ENCODE data around the gene CHD3.
A peak's percentile ranks its signal among the peaks of the same experiment; 100 is the strongest.
"Not testable (repeated sequence)": the region's sequence is repeated elsewhere in the genome, so short reads cannot be mapped to it uniquely, and the experiment has no call there.

The CHD3 gene

DNA sequence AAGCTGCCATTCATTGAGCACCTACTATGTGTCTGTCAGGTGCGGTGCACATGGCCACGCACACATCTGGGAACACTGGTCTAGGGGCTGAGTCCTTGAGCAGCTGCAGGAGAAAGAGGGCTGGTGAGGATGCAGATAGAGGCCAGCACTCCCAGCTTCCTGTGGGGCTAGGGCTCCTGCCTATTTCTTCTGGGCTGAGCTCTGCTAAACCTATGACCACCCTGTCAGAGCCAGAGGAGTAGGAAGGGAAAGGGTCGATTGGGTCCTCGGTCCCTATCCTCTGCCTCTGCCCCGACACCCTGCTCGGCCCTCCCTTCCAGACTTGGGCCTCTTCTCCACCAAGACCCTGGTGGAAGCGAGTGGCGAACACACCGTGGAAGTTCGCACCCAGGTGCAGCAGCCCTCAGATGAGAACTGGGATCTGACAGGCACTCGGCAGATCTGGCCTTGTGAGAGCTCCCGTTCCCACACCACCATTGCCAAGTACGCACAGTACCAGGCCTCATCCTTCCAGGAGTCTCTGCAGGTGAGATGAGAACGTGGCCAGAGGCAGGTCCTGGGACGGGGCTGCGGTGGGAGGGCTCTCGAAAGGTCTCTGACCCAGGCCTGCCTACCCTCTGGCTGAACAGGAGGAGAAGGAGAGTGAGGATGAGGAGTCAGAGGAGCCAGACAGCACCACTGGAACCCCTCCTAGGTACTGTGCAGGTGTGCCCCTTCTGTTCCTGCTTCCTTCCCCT is 37.7 kb upstream of the CHD3 start:
- no peak for DNase-seq

DNA sequence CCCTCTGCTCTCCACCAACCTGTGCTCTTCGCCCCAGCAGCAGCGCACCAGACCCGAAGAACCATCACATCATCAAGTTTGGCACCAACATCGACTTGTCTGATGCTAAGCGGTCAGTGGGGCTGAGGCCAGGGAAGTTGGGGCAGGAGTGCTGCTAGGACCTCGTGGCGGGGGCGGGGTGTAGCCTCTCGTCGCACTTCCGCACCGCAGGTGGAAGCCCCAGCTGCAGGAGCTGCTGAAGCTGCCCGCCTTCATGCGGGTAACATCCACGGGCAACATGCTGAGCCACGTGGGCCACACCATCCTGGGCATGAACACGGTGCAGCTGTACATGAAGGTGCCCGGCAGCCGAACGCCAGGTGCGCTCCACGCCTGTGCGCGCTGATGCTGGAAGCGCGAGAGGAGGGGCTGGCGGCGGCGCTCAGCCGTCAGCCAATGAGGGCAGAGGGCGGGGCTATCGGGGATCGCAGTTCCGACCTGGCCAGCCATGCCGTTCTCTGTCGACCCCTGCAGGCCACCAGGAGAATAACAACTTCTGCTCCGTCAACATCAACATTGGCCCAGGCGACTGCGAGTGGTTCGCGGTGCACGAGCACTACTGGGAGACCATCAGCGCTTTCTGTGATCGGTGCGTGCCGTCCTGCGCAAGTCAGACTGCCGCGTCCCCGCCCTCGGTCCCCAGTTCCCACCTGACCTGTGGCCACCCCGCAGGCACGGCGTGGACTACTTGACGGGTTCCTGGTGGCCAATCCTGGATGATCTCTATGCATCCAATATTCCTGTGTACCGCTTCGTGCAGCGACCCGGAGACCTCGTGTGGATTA is 36.9 kb upstream of the CHD3 start:
- DNase-seq, result peak; percentile 95

DNA sequence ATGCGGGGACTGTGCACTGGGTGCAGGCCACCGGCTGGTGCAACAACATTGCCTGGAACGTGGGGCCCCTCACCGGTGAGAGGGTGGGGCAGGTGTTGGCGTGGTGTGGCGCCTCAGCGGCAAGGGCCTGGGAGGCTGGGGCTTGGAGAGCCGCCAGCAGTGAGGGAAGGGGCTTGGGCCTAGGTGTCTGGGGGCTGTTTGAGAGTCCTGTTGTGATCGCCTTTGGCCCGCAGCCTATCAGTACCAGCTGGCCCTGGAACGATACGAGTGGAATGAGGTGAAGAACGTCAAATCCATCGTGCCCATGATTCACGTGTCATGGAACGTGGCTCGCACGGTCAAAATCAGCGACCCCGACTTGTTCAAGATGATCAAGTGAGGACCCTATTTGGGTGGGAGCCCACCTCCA is 36.3 kb upstream of the CHD3 start:
- no peak for DNase-seq

DNA sequence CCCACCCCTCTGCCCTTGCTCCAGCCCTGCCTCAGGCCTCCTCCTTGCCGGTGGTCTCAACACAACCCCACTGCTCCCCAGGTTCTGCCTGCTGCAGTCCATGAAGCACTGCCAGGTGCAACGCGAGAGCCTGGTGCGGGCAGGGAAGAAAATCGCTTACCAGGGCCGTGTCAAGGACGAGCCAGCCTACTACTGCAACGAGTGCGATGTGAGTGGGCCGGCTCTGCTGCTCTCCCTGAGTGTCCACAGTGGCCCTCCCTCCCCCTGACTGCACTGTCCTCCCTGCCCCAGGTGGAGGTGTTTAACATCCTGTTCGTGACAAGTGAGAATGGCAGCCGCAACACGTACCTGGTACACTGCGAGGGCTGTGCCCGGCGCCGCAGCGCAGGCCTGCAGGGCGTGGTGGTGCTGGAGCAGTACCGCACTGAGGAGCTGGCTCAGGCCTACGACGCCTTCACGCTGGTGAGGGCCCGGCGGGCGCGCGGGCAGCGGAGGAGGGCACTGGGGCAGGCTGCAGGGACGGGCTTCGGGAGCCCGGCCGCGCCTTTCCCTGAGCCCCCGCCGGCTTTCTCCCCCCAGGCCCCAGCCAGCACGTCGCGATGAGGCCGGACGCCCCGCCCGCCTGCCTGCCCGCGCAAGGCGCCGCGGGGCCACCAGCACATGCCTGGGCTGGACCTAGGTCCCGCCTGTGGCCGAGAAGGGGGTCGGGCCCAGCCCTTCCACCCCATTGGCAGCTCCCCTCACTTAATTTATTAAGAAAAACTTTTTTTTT is 35.5 kb upstream of the CHD3 start:
- no peak for DNase-seq

DNA sequence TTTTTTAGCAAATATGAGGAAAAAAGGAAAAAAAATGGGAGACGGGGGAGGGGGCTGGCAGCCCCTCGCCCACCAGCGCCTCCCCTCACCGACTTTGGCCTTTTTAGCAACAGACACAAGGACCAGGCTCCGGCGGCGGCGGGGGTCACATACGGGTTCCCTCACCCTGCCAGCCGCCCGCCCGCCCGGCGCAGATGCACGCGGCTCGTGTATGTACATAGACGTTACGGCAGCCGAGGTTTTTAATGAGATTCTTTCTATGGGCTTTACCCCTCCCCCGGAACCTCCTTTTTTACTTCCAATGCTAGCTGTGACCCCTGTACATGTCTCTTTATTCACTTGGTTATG is 34.9 kb upstream of the CHD3 start:
- no peak for DNase-seq

DNA sequence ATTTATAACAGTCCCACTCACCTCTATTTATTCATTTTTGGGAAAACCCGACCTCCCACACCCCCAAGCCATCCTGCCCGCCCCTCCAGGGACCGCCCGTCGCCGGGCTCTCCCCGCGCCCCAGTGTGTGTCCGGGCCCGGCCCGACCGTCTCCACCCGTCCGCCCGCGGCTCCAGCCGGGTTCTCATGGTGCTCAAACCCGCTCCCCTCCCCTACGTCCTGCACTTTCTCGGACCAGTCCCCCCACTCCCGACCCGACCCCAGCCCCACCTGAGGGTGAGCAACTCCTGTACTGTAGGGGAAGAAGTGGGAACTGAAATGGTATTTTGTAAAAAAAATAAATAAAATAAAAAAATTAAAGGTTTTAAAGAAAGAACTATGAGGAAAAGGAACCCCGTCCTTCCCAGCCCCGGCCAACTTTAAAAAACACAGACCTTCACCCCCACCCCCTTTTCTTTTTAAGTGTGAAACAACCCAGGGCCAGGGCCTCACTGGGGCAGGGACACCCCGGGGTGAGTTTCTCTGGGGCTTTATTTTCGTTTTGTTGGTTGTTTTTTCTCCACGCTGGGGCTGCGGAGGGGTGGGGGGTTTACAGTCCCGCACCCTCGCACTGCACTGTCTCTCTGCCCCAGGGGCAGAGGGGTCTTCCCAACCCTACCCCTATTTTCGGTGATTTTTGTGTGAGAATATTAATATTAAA is 34.4 kb upstream of the CHD3 start:
- no peak for DNase-seq

DNA sequence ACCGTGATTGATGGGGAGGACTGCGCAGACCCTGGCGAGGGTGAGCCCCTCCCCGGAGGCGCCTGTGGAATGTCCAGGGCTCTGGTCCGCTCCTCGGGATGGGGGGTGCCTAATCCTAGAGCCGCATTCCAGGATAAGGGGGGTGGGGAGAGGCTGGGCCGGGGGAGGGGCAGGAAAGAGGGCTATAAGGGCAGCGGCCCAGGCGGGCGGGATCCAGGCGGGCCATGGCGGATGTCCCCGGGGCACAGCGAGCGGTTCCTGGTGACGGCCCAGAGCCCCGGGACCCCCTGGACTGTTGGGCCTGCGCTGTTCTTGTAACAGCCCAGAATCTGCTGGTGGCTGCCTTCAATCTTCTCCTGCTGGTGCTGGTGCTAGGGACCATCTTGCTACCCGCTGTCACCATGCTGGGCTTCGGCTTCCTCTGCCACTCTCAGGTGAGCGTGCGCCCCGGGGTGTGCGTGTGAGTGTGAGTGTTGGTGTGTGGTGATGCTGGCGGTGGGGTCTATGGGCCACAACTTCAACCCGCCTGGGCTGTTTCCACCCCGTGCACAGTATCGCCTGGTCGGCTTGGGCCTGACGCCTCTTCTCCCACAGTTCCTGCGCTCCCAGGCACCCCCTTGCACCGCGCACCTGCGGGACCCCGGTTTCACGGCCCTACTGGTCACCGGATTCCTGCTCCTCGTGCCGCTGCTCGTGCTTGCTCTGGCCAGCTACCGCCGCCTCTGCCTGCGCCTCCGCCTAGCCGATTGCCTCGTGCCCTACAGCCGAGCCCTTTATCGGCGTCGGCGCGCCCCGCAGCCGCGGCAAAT is 33.5 kb upstream of the CHD3 start, which contains the start of gene TMEM88:
Gene TMEM88 (plus strand): TSS at position 216 of the 809 bp plus-strand sequence. CDS start 9 bp downstream, at position 225.
- DNase-seq, result no peak

DNA sequence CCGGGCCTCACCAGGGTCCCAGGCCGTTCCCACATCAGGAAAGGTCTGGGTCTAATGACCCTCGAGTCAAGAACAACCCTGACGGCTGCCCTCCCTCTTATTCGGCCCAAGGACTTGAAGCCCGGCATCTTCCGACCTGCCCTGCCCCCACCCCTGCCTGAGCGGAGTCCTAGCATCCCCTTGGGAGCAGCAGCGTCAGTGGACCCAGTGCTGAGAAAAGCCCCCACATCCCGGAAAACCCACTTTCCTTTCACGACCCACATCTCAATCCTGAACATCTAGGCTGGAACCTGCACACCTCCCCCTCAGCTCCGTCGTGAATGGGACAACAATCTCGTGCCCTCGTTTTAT is 33.0 kb upstream of the CHD3 start:
- no peak for DNase-seq

DNA sequence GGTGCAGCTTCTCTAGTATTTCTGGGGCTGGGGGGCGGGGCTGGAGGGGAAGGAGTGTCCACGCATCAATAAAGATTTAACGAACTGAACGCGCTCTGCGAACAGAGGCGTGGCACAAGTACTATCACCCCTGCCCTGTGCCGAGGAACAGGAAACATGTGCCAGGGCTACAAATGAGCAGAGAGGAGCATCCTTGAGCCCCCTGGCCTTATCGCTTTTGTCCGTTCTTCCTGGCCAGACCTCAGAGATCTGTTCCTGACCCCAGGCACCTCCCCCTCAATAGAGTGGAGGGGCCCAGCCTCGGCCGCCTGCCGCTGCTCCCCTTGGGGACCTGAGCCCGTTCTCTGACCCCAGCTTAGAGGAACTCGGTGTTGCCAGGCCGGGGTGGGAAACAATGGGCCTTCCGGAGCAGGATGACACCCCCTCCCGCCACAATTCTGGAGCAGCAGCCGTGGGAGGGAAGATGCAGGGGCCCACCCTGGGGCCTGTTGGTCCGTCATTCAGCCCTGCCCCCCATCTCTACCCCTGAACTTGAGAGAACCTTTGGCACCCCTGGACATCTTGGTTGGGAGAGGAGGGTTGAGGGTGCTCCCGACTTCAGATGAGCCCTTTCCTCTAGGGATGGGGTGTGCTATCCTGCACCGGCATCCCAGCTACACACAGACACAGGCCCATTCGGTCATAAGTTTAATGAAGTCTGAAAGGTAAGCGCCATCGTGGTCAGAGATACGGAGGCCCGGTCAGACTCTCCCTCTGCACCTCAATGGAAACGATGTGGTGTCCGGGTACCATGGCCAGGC is 32.4 kb upstream of the CHD3 start:
- DNase-seq, result peak; percentile 43

DNA sequence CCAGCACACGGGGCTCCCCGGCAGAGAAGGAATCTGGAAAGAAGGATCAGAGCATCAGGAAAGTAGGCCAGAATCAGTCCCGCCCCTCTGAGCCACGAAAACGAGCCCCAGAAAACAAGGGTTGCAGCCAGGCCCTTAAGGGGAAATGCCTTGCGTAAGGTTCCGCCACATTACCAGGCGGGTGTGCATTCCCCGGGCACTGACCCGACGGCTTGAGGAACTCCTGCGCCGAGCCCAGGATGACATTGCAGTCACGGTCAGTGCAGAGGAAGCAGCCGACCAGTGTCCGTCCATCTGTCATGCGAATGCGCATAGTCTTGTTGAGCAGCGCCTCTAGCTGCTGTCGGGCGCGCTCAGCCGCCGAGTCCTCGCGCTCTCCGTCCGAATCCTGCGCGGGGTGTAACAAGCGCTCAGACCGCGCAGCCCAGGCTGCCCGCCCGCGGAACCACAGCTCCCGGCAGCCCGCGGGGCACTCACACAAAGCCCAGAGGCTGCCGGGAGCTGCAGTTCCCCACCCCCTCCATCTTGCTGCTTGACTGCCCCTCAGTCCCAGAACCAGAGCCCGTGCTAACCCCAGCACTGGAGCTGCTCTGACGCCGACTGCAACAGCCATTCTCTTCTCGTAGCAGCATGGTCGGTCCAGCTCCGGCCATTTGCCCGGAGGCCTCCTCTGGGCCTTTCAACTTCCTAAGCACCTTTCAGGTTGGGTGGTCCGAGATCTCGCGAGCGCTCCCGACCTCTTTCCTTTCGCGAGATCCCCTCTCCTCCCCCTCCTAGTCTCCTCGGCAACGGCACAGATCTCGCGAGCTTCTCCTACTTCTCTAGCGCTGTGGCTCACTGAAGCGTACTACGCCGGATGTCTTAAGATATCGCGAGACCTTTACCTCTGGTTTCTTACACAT is 31.5 kb upstream of the CHD3 start, which contains the start of gene NAA38:
Gene NAA38 (minus strand): TSS at position 749 of the 902 bp plus-strand sequence. CDS start 96 bp downstream, at position 653.
- peak; percentile 98 for DNase-seq

DNA sequence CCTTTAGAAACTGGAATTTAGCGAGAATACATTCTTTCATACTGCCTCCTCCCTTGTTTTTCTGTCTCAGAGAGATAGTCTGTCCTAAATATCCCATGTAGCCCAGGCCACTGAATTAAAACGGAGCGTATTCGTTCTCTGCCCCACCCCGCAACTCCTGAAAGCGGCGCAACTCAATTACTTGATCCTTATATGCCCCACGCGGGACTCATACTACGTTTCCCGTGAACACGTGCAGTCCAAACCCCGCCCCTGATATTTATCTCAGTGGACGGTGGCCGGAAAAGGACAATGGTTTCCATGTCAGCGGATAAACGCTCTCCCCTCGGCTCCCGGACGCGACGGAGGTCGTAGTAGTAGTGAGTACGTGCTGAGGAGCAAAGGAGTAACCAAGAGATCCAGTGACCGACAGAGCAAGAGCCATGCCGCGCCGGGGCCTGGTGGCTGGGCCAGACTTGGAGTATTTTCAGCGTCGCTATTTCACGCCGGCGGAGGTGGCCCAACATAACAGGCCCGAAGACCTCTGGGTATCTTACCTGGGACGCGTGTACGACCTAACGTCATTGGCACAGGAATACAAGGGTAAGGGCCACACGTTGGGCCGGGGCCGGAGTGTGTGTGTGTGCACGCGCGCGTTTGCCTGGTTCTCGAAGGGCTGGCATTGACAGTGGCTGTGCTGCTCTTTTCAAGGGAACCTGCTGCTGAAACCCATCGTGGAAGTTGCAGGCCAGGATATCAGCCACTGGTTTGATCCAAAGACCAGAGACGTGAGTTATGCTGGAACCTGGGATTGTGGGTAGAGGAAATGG is 30.7 kb upstream of the CHD3 start, which contains the start of gene CYB5D1:
Gene CYB5D1 (plus strand): TSS at position 291 of the 809 bp plus-strand sequence. CDS start 132 bp downstream, at position 423.
- peak; percentile 94 for DNase-seq

DNA sequence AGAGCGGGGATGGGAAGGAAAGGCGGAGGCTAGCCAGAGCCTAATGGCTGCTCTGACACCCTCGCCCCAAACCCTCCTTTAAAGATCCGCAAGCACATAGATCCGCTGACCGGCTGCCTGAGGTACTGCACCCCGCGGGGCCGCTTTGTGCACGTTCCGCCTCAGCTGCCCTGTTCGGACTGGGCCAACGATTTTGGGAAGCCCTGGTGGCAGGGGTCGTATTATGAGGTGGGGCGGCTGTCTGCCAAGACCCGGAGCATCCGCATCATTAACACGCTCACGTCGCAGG is 30.1 kb upstream of the CHD3 start:
- DNase-seq, result peak; percentile 47

DNA sequence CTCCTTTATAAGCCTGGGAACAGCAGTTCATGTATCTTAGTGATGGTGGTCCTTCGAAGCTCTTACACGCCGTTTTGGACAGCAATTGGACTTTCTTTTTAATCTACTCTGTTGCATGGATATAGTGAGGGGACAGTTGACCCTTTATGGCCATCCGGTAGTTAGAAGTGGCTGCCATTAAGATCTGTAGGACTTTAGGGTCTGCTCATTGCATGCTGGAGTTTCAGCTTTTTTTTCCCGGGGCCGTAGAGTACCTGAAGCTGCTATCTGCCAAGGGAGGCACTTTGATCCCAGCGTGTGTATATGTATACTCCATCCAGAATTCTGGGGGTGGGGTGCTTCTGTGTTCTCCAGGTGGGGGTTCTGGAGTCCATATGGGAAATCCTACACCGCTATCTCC is 29.6 kb upstream of the CHD3 start:
- DNase-seq, result no peak

DNA sequence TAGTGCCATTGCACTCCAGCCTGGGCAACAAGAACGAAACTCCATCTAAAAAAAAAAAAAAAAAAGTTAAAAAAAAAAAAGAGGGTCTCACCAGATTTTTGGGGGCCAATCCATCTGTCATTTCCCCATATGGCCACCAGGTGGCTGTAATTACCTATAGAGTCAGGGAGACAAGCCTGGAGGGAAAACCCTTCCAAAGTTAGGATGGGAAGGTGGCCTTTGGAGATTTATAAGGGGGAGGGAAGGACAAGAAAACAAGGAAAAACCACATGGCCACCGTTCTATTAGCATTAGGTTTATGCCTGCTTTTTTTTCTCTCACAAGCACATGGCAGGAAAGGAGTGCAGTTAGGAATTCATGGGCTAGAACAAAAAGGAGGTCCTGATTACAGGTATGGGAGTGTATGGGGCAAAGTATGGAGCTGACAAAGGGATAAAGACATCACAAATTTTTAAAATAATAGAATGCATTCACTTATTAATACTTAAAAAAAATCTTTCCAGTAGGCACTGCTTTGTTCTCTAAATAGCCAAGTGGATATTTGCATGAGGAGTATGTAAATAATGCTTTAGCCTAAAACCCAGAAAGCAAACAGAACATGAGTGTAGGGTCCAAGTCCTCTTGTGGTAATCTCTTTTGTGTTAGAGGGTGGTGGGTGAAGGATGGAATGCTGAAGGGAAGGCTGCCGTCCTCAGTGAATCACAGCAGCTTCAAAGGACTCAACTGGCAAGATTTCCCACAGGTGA is 25.7 kb upstream of the CHD3 start:
- DNase-seq, result peak; percentile 51

DNA sequence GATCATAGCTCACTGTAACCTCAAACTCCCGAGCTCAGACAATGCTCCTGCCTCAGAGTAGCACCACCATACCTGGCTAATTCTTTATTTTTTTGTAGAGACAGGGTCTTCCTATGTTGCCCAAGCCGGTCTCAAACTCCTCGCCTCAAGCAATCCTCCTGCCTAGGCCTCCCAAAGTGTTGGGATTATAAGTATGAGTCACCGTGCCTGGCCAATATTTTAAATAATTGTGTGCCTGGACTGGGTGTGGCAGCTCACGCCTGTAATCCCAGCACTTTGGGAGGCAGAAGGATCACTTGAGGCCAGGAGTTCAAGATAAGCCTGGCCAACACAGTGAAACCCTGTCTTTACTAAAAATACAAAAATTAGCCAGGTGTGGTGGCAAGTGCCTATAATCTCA is 24.2 kb upstream of the CHD3 start:
- not testable (repeated sequence) for DNase-seq

DNA sequence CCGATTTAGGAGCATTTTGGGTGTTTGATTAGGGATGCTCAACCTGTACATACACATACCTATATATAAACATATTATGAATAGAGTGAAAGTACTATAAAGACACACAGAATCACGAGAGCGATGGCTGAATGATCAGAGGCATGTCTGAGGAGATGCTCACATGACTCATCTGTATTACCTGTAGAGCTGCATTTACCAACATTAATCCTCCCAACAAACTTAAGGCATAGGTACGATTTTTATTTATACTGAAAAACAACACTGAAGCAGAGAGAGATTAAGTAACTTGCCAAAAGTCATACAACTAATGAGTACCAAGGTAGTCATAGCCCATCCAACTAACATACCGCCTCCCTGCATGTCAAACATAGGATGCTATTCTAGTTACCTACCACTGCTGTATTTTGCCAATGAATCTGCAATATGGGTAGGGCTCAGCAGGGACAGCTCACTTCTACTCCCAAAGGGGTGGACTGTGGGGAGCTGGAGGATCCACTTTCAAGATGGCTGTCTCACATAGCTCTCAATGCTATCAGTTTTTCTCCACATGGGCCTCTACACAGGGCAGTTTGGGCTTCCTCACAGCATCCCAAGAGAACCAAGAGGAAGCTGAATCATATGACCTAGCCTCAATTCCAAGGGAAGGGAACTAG is 23.5 kb upstream of the CHD3 start:
- no peak for DNase-seq

DNA sequence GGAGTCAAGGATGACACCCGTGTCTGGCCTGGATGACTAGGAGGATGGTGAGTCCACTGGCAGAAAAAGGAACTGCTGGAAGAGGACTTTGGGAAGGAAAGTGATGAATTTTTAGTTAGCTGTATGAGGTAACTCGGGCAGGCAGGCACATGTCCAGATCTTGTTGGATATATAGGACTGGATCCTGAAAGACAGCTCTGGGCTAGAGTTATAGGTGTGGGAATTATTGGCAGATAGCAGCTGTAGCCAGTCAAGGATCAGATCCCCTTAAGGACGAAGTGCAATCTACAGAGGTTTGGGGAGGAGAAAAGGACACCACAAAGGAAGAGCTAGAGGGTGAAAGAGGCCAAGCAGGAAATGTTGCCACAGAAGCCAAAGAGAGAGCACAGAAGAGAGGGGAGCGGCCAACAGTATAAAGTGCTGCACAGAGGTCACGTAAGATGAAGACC is 20.7 kb upstream of the CHD3 start:
- no peak for DNase-seq

DNA sequence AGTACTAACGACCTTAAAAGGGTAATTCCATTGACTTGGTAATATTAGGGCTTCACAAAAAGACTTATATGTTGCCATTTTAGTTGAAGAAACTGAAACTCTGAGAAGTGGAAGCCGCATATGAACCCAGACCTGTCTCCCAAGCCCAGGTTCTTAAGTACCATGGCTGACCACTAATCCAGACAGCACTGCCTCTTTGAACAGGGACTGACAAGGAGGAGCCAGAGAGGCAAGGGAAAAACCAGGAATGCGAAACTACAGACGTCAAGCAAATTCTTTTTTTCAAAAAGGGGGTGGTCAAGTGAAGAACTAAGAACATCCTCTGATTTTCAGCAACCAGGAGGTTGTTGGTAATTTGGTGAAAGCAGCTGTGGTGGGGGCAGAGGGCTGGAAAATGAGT is 15.5 kb upstream of the CHD3 start:
- no peak for DNase-seq
